A673 (cell line): ENCODE results near the gene ZNF398.

Source experiments
- EZH2 ChIP-seq: fragments of 200-600 bp; sonication (generic); IDR thresholded peaks from 2 replicates; pipeline ENCODE4 v1.6.1; 2017; ENCODE audit warnings: borderline replicate concordance, low read depth, mild to moderate bottlenecking, mixed read lengths, antibody characterized with exemption, low read length; ENCODE audit not compliant: poor library complexity, severe bottlenecking
- TF ChIP-seq, protein P1 (sequence below): fragments of 300-800, 200-600 bp; sonication (generic); conservative IDR thresholded peaks from 2 replicates; pipeline ENCODE4 v1.5.1; 2017; ENCODE audit warnings: low read depth, mild to moderate bottlenecking, antibody characterized with exemption, low read length, moderate library complexity, mixed read lengths

- TF ChIP-seq, protein P1, sequence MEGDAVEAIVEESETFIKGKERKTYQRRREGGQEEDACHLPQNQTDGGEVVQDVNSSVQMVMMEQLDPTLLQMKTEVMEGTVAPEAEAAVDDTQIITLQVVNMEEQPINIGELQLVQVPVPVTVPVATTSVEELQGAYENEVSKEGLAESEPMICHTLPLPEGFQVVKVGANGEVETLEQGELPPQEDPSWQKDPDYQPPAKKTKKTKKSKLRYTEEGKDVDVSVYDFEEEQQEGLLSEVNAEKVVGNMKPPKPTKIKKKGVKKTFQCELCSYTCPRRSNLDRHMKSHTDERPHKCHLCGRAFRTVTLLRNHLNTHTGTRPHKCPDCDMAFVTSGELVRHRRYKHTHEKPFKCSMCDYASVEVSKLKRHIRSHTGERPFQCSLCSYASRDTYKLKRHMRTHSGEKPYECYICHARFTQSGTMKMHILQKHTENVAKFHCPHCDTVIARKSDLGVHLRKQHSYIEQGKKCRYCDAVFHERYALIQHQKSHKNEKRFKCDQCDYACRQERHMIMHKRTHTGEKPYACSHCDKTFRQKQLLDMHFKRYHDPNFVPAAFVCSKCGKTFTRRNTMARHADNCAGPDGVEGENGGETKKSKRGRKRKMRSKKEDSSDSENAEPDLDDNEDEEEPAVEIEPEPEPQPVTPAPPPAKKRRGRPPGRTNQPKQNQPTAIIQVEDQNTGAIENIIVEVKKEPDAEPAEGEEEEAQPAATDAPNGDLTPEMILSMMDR, result no peak
- no peak for TF ChIP-seq EZH2
These were observed 69.1 kb downstream of the ZNF398 start for GRCh38 chr7:149216402-149216801.
